ENCODE results near the gene DGKD.

The DGKD gene

GRCh38 chr2:233448575-233448974 lies 94.3 kb downstream of the DGKD start:
- no peak for DNase-seq

- DNase-seq: no peak
Measured at GRCh38 chr2:233449081-233449901, 95.0 kb downstream of the DGKD start.

GRCh38 chr2:233449921-233450863 lies 95.9 kb downstream of the DGKD start:
- DNase-seq: no peak

- DNase-seq: no peak
Measured at GRCh38 chr2:233450864-233451575, 96.7 kb downstream of the DGKD start.

GRCh38 chr2:233451950-233452349 lies 97.7 kb downstream of the DGKD start:
- no peak for DNase-seq

GRCh38 chr2:233453111-233453915 lies 99.0 kb downstream of the DGKD start:
- no peak for DNase-seq

- DNase-seq: no peak
Measured at GRCh38 chr2:233453916-233454315, 99.6 kb downstream of the DGKD start.

- no peak for DNase-seq
Measured at GRCh38 chr2:233455006-233455405, 100.7 kb downstream of the DGKD start.

GRCh38 chr2:233455491-233455890 lies 101.2 kb downstream of the DGKD start:
- DNase-seq: no peak

GRCh38 chr2:233456111-233456510 lies 101.8 kb downstream of the DGKD start:
- no peak for DNase-seq

- no peak for DNase-seq
Measured at GRCh38 chr2:233456934-233457333, 102.6 kb downstream of the DGKD start.

GRCh38 chr2:233457356-233457755 lies 103.1 kb downstream of the DGKD start:
- DNase-seq: no peak

GRCh38 chr2:233458031-233458610 lies 103.8 kb downstream of the DGKD start:
- DNase-seq: no peak

- DNase-seq: no peak
Measured at GRCh38 chr2:233458826-233459225, 104.5 kb downstream of the DGKD start.

- DNase-seq: no peak
Measured at GRCh38 chr2:233459426-233459825, 105.1 kb downstream of the DGKD start.

- no peak for DNase-seq
Measured at GRCh38 chr2:233460726-233461441, 106.6 kb downstream of the DGKD start.

- DNase-seq: no peak
Measured at GRCh38 chr2:233461481-233461891, 107.2 kb downstream of the DGKD start.

GRCh38 chr2:233462202-233462785 lies 108.0 kb downstream of the DGKD start:
- DNase-seq: no peak

- no peak for DNase-seq
Measured at GRCh38 chr2:233462826-233463470, 108.7 kb downstream of the DGKD start.

GRCh38 chr2:233463586-233463985 lies 109.3 kb downstream of the DGKD start:
- no peak for DNase-seq
